GM12864 (cell line): ENCODE data around the gene AK4.

ENCODE experiments used
- DNase-seq: peaks from one replicate; pipeline ENCODE4 v3.0.0-alpha.2; 2011; ENCODE audit warnings: low read depth
- H3K4me3 ChIP-seq: 2 replicates; pipeline ENCODE4 v1.5.1; 2011; ENCODE audit warnings: mild to moderate bottlenecking, low read depth, low read length, control low read depth
- TF ChIP-seq, protein P1 (sequence below): IDR thresholded peaks from 2 replicates; pipeline ENCODE4 v1.5.1; 2011; ENCODE audit warnings: low read depth, mild to moderate bottlenecking, moderate library complexity, low read length, control low read depth, inconsistent platforms; ENCODE audit errors: missing control alignments

AK4 gene

DNA sequence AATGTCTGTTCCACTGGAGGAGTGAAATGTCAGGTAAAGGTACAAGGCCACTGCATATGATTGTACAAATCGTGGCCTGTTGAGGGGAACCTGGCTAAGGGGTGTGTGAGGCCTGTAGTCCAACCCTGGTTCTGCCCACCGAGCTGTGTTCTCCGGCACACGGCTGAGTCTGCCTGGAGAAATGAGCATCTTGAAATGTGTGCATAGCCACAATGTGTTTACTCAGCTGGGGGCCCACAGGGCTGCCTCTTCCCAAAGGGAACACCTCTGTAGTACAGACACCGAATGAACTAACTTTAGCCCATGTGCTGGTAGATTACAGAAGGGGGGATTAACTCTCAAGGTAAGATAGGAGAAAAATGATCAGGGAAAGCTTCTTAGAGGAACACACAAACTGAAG lies 30.2 kb downstream of the AK4 start:
- no peak for DNase-seq
- TF ChIP-seq, protein P1, sequence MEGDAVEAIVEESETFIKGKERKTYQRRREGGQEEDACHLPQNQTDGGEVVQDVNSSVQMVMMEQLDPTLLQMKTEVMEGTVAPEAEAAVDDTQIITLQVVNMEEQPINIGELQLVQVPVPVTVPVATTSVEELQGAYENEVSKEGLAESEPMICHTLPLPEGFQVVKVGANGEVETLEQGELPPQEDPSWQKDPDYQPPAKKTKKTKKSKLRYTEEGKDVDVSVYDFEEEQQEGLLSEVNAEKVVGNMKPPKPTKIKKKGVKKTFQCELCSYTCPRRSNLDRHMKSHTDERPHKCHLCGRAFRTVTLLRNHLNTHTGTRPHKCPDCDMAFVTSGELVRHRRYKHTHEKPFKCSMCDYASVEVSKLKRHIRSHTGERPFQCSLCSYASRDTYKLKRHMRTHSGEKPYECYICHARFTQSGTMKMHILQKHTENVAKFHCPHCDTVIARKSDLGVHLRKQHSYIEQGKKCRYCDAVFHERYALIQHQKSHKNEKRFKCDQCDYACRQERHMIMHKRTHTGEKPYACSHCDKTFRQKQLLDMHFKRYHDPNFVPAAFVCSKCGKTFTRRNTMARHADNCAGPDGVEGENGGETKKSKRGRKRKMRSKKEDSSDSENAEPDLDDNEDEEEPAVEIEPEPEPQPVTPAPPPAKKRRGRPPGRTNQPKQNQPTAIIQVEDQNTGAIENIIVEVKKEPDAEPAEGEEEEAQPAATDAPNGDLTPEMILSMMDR = no peak
- H3K4me3 ChIP-seq = no peak overlapping the region

DNA sequence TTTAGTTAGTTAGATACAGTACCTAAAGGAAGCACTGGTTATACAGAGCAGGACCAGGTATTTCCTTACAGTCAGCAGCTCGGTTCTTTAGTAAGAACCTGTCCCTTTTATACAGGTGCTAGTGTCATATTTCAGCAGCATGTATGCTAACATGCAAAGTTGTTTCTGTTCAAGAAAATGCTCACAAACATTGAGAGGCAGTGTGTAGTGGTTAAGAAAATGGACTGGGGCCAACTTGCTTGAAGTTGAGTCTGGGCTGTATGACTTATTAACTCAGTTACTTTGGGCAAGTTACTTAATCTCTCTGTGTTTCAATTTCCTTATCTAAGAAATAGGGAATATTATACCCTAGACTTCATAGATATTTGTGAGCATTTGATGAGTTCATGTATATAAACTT lies 31.1 kb downstream of the AK4 start:
- DNase-seq = no peak
- no peak overlapping the region for H3K4me3 ChIP-seq
- TF ChIP-seq, protein P1 = no peak

DNA sequence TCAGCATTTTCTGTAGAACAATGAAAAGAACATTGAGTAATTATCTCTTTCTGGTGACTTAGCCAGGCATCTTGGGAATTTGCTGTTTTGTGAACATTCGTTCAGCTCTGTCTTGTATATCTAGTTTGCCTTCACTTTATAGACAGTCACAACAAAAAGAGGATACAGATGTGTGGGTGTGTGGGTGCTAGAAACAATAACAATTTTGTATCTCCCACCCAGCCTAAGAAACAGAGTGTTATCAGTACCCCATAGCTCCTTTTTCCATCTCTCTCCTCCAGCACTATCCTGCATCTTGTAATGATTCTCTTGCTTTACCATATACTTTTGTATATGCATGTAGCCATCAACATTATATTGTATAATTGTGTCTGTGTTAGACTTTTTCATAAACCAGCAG lies 33.0 kb downstream of the AK4 start:
- no peak for DNase-seq
- no peak overlapping the region for H3K4me3 ChIP-seq
- TF ChIP-seq, protein P1 = no peak

- DNase-seq = no peak
- H3K4me3 ChIP-seq = no peak overlapping the region
- TF ChIP-seq, protein P1 = no peak
Measured at GRCh38 chr1:65182658-65183268, 34.8 kb downstream of the AK4 start.

DNA sequence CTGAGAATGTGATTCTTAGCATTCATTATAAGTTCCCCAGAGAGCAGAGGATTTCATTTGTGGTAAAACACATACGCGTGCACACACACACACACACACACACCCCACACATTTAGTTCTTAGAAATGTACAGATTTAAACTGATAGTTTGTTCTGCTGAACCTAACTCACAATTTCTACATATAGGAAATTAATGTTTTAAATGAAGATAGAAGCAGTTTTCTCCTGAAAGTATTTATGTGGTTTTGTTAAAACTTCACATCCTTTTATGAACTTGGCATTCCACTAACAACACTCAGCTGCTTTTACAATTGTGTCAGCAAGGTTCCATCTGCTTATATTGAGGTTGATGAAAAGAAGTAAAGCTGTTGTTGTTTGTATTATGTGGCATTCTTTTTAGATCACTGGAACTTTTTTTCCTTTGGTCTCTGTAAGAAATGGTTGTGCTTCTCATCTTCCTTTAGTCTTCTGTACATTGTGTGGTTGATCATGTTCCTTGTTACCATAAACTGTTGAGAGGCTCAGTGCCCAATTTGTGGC lies 41.6 kb downstream of the AK4 start:
- DNase-seq = no peak
- no peak overlapping the region for H3K4me3 ChIP-seq
- TF ChIP-seq, protein P1 = no peak

DNA sequence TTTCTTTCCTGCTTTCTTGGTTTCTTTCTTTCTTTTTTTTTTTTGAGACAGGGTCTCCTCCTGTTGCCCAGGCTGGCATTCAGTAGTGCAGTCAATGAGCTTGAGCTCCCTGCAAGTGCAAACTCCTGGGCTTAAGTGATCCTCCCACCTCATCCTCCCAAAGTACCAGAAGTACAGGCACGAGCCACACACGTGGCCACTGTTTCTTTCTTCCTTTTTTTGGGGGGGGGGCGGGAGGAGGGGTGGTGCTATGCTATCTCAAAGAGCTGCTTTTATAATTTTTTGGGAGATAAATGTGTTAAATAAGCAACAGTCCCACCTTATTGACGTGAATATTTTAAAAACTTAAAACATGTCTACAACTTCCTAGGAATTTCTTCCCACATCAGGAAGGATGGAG lies 42.2 kb downstream of the AK4 start:
- TF ChIP-seq, protein P1 = no peak
- no peak for DNase-seq
- H3K4me3 ChIP-seq = no peak overlapping the region

GRCh38 chr1:65193129-65193695 lies 45.2 kb downstream of the AK4 start:
- TF ChIP-seq, protein P1 = no peak
- H3K4me3 ChIP-seq = no peak overlapping the region
- DNase-seq = no peak
